ENCODE data around the gene SLC25A47. TPM values are rescaled to one million over a fixed set of nuclear protein-coding genes. Genes with fewer than 3 reads are reported as not detected.
A peak's percentile ranks its signal among the peaks of the same experiment; 100 is the strongest.

The SLC25A47 gene
- total RNA-seq, 1 donor from 2014 or later, result not detected

GRCh38 chr14:100350986-100351385, 27.8 kb downstream of the SLC25A47 start:
- no peaks in the 10 kb centered on the region for H3K27me3 Mint-ChIP-seq (ENCODE audit: low read depth)
- H3K27ac Mint-ChIP-seq (ENCODE audit: unreplicated experiment), result peak overlapping the region; percentile 66
- no peak for DNase-seq (ENCODE audit: low read depth, low spot score)
- peaks cover 23% of the 10 kb centered on the region for H3K36me3 Mint-ChIP-seq (ENCODE audit: low read depth)
- no peaks in the 10 kb centered on the region for H3K4me1 Mint-ChIP-seq
- no peak overlapping the region for H3K4me3 Mint-ChIP-seq
- no peak for TF ChIP-seq CTCF (conservative IDR thresholded peaks at IDR 0.05)
- H3K9me3 Mint-ChIP-seq, result no peaks in the 10 kb centered on the region

- H3K36me3 Mint-ChIP-seq (ENCODE audit: low read depth), result peaks cover 33% of the 10 kb centered on the region
- no peak overlapping the region for H3K27ac Mint-ChIP-seq (ENCODE audit: unreplicated experiment)
- no peak for TF ChIP-seq CTCF (conservative IDR thresholded peaks at IDR 0.05)
- H3K4me3 Mint-ChIP-seq, result no peak overlapping the region
- H3K4me1 Mint-ChIP-seq, result no peaks in the 10 kb centered on the region
- peaks cover 4% of the 10 kb centered on the region for H3K9me3 Mint-ChIP-seq
- H3K27me3 Mint-ChIP-seq (ENCODE audit: low read depth), result no peaks in the 10 kb centered on the region
- no peak for DNase-seq (ENCODE audit: low read depth, low spot score)
Observed at GRCh38 chr14:100358396-100358795, 35.3 kb downstream of the SLC25A47 start.

GRCh38 chr14:100359111-100359510, 36.0 kb downstream of the SLC25A47 start:
- Mint-ChIP-seq H3K36me3 (ENCODE audit: low read depth) (peaks cover 31% of the 10 kb centered on the region), H3K27ac (ENCODE audit: unreplicated experiment) (no peak overlapping the region), H3K9me3 (peaks cover 4% of the 10 kb centered on the region), H3K4me1 (no peaks in the 10 kb centered on the region), H3K27me3 (ENCODE audit: low read depth) (no peaks in the 10 kb centered on the region), H3K4me3 (no peak overlapping the region)
- no peak for TF ChIP-seq CTCF (conservative IDR thresholded peaks at IDR 0.05)
- DNase-seq (ENCODE audit: low read depth, low spot score), result no peak

- peaks cover 4% of the 10 kb centered on the region for H3K9me3 Mint-ChIP-seq
Observed at GRCh38 chr14:100359881-100360280, 36.7 kb downstream of the SLC25A47 start.

GRCh38 chr14:100361626-100362025, 38.5 kb downstream of the SLC25A47 start:
- Mint-ChIP-seq H3K4me3 (no peak overlapping the region), H3K9me3 (peaks cover 4% of the 10 kb centered on the region), H3K27me3 (ENCODE audit: low read depth) (no peaks in the 10 kb centered on the region), H3K27ac (ENCODE audit: unreplicated experiment) (no peak overlapping the region), H3K4me1 (no peaks in the 10 kb centered on the region), H3K36me3 (ENCODE audit: low read depth) (peaks cover 33% of the 10 kb centered on the region)
- no peak for DNase-seq (ENCODE audit: low read depth, low spot score)
- no peak for TF ChIP-seq CTCF (conservative IDR thresholded peaks at IDR 0.05)

More at GRCh38 chr14:100359881-100360280, 36.7 kb downstream of the SLC25A47 start:
- Mint-ChIP-seq H3K4me3 (no peak overlapping the region), H3K36me3 (ENCODE audit: low read depth) (peaks cover 28% of the 10 kb centered on the region), H3K27me3 (ENCODE audit: low read depth) (no peaks in the 10 kb centered on the region), H3K27ac (ENCODE audit: unreplicated experiment) (no peak overlapping the region), H3K4me1 (no peaks in the 10 kb centered on the region)
- no peak for DNase-seq (ENCODE audit: low read depth, low spot score)
- TF ChIP-seq CTCF (conservative IDR thresholded peaks at IDR 0.05), result no peak
